MCF 10A (cell line): ENCODE measurements around the gene B4GALT6. TPM values are rescaled to one million over a fixed set of nuclear protein-coding genes. Genes with fewer than 3 reads are reported as not detected.

Source experiments
- BruUV-seq: library from RNA; stranded (reverse); fragments of 400-500 nt; replicated peaks from 2 replicates; lab custom pipeline; 2021; lab: Mats Ljungman, UMichigan
- CTCF ChIA-PET: fragments of 300-600 bp; sonication (Branson Sonifier 250); formaldehyde crosslinking; extraction: SDS; loops from one replicate; lab custom pipeline; 2021; ENCODE audit warnings: antibody characterized with exemption, inconsistent platforms; lab: Yijun Ruan, JAX
- POLR2A ChIA-PET: fragments of 300-600, 350-650 bp; sonication (Branson Sonifier 250); formaldehyde crosslinking; extraction: SDS; loops from one replicate; lab custom pipeline; 2020; ENCODE audit warnings: antibody characterized with exemption, inconsistent platforms; lab: Yijun Ruan, JAX
- DNase-seq: peaks from one replicate; pipeline ENCODE4 v3.0.0-alpha.2; 2018; ENCODE audit not compliant: unreplicated experiment
- H3K27ac Mint-ChIP-seq: one replicate; pipeline ENCODE4 v1.8.0; 2022; ENCODE audit warnings: mild to moderate bottlenecking, low read depth, mixed read lengths; ENCODE audit not compliant: unreplicated experiment
- H3K27me3 Mint-ChIP-seq: one replicate; pipeline ENCODE4 v1.8.0; 2022; ENCODE audit warnings: mixed read lengths; ENCODE audit not compliant: insufficient read depth, unreplicated experiment
- H3K36me3 Mint-ChIP-seq: one replicate; pipeline ENCODE4 v1.8.0; 2022; ENCODE audit warnings: mild to moderate bottlenecking, moderate library complexity, mixed read lengths; ENCODE audit not compliant: insufficient read depth, unreplicated experiment
- H3K4me1 Mint-ChIP-seq: one replicate; pipeline ENCODE4 v1.8.0; 2022; ENCODE audit warnings: mixed read lengths; ENCODE audit not compliant: insufficient read depth, unreplicated experiment
- H3K4me3 Mint-ChIP-seq: one replicate; pipeline ENCODE4 v1.8.0; 2022; ENCODE audit warnings: mild to moderate bottlenecking, moderate library complexity, mixed read lengths; ENCODE audit not compliant: unreplicated experiment
- H3K9me3 Mint-ChIP-seq: one replicate; pipeline ENCODE4 v1.8.0; 2022; ENCODE audit warnings: mixed read lengths; ENCODE audit not compliant: unreplicated experiment
- CTCF ChIP-seq: fragments of 200-600 bp; IDR thresholded peaks from one replicate; pipeline ENCODE4 v1.8.0; 2022; ENCODE audit warnings: antibody characterized with exemption, mild to moderate bottlenecking; ENCODE audit not compliant: unreplicated experiment
- intact Hi-C: fragments of 100-400 bp; cut with micrococcal nuclease; formaldehyde crosslinking; loops from 2 replicates; pipeline ENCODE4 v1.14.1; 2022
- total RNA-seq: library from RNA; stranded (reverse); gene quantifications from 2 replicates; pipeline ENCODE4 v1.2.3, GENCODE V29; 2022

Gene B4GALT6
- total RNA-seq, 1 experiment from 2014 or later: 6.0 TPM

GRCh38 chr18:31606265-31606664, 78.1 kb downstream of the B4GALT6 start:
- no peak for DNase-seq
- Mint-ChIP-seq H3K27me3 (no peaks in the 10 kb centered on the region), H3K4me3 (no peak overlapping the region), H3K4me1 (peaks cover 5% of the 10 kb centered on the region), H3K9me3 (no peaks in the 10 kb centered on the region), H3K36me3 (no peaks in the 10 kb centered on the region), H3K27ac (no peak overlapping the region)
- CTCF ChIA-PET: no interaction called here
- no TSS peak for BruUV-seq
- intact Hi-C loops: no loop called here
- POLR2A ChIA-PET: no interaction called here
- TF ChIP-seq CTCF: no peak

- ChIA-PET POLR2A (no interaction called here), CTCF (interaction anchor here (1.3 kb wide), 1 partner anchor 137 kb away, joined by 5 read pairs; no protein-coding TSS in a partner anchor)
- H3K27me3 Mint-ChIP-seq: no peaks in the 10 kb centered on the region
- H3K27ac Mint-ChIP-seq: no peak overlapping the region
- no peak for TF ChIP-seq CTCF
- H3K36me3 Mint-ChIP-seq: no peaks in the 10 kb centered on the region
- H3K4me1 Mint-ChIP-seq: peaks cover 5% of the 10 kb centered on the region
- H3K4me3 Mint-ChIP-seq: no peak overlapping the region
- intact Hi-C loops: no loop called here
- peak; percentile 25 for DNase-seq
- BruUV-seq: no TSS peak
- H3K9me3 Mint-ChIP-seq: no peaks in the 10 kb centered on the region
Measured at GRCh38 chr18:31603315-31603714, 81.1 kb downstream of the B4GALT6 start.

GRCh38 chr18:31598021-31598805, 86.2 kb downstream of the B4GALT6 start:
- BruUV-seq: no TSS peak
- H3K4me1 Mint-ChIP-seq: no peaks in the 10 kb centered on the region
- no peaks in the 10 kb centered on the region for H3K9me3 Mint-ChIP-seq
- H3K4me3 Mint-ChIP-seq: no peak overlapping the region
- no peak overlapping the region for H3K27ac Mint-ChIP-seq
- intact Hi-C loops: no loop called here
- CTCF ChIA-PET: no interaction called here
- POLR2A ChIA-PET: interaction anchor here (0.6 to 0.8 kb wide), 2 partner anchors 12 to 659 kb away, joined by 3 to 4 read pairs; no protein-coding TSS in a partner anchor
- H3K36me3 Mint-ChIP-seq: no peaks in the 10 kb centered on the region
- no peak for TF ChIP-seq CTCF
- DNase-seq: no peak
- H3K27me3 Mint-ChIP-seq: no peaks in the 10 kb centered on the region

- DNase-seq: no peak
- TF ChIP-seq CTCF: no peak
- ChIA-PET POLR2A (interaction anchor here (0.7 kb wide), 1 partner anchor 460 kb away, joined by 3 read pairs; no protein-coding TSS in a partner anchor), CTCF (interaction anchor here (0.5 to 1.5 kb wide), 3 partner anchors 40 to 476 kb away, joined by 3 to 4 read pairs (median 3); no protein-coding TSS in a partner anchor)
- Mint-ChIP-seq H3K4me1 (no peaks in the 10 kb centered on the region), H3K36me3 (no peaks in the 10 kb centered on the region), H3K27ac (no peak overlapping the region), H3K27me3 (no peaks in the 10 kb centered on the region), H3K4me3 (no peak overlapping the region), H3K9me3 (no peaks in the 10 kb centered on the region)
- no TSS peak for BruUV-seq
- intact Hi-C loops: no loop called here
Measured at GRCh38 chr18:31596081-31596872, 88.1 kb downstream of the B4GALT6 start.
